ENCODE data around the gene MEF2A.
A peak's percentile ranks its signal among the peaks of the same experiment; 100 is the strongest.

Gene MEF2A

DNA sequence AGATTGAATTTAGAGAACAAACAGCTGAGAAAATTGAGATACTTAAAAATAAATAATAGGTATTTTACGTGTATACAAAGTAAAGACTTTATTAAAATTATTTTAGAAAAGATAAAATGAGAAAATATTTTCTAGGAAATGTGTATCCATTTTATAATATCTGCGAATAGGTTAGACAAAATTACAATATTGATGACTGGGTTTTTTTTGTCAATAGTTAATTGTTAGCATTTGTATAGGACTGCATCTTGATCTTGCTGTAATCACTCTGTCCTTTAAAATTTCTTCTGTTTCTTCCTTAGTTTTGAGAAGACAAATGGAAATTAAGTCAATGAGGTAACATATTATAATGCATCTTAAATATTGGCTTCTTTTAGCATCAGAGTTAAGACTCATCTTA, 50.3 kb downstream of the MEF2A start:
- Histone ChIP-seq H3K4me1 (ENCODE audit: control insufficient read depth in 5 of 5, insufficient read depth in 5 of 5, low read length in 5 of 5) (peaks cover 5 to 49% (median 37%) of the 10 kb centered on the region in 5 donors), H3K9ac (ENCODE audit: low read length in 5 of 5) (no peak overlapping the region), H3K4me3 (ENCODE audit: low read depth in 1 of 5, low read length in 5 of 5) (no peak overlapping the region), H3K9me3 (ENCODE audit: control insufficient read depth in 5 of 5, low read length in 5 of 5) (no peaks in the 10 kb centered on the region), H3K27ac (ENCODE audit: low read depth, low read length) (peak overlapping the region; percentile 95), H3K36me3 (ENCODE audit: control insufficient read depth in 5 of 5, insufficient read depth in 5 of 5, low read length in 5 of 5) (no peaks in the 10 kb centered on the region), H3K27me3 (ENCODE audit: control insufficient read depth in 5 of 5, insufficient read depth in 4 of 5, low read length in 5 of 5) (no peaks in the 10 kb centered on the region)

DNA sequence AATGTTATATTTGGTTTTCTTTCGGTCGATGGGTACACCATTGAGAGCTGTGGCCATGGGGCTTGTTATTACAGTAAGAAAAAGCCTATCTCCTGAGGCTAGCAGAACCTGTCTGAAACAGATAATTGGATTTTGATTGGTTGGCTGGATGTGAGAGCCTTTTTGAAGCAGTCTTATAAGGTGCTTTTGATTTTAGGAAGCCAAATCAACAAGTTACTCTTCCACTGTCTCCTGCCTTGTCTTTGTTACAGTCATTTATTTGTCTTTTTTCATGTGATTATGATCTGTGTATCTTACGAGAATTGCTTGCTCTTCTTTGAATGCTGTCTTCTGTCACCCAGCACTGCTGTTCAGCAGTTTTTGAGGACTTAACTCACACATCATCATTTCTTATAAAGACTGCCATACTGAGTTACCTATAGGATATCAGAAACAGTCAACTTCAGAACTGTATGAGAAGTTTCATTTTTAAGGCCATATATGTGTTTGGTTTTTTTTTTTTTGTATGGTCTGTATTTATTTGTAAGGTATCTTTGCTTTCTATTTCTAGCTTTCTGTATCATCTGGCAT, 51.1 kb downstream of the MEF2A start:
- H3K9ac ChIP-seq (ENCODE audit: low read length in 5 of 5), result peak overlapping the region in 1 of 5 donors; percentile 4
- peaks cover 5 to 49% (median 37%) of the 10 kb centered on the region in 5 donors for H3K4me1 ChIP-seq (ENCODE audit: control insufficient read depth in 5 of 5, insufficient read depth in 5 of 5, low read length in 5 of 5)
- no peaks in the 10 kb centered on the region for H3K27me3 ChIP-seq (ENCODE audit: control insufficient read depth in 5 of 5, insufficient read depth in 4 of 5, low read length in 5 of 5)
- H3K27ac ChIP-seq (ENCODE audit: low read depth, low read length), result peak overlapping the region; percentile 20
- H3K4me3 ChIP-seq (ENCODE audit: low read depth in 1 of 5, low read length in 5 of 5), result no peak overlapping the region
- H3K36me3 ChIP-seq (ENCODE audit: control insufficient read depth in 5 of 5, insufficient read depth in 5 of 5, low read length in 5 of 5), result no peaks in the 10 kb centered on the region
- H3K9me3 ChIP-seq (ENCODE audit: control insufficient read depth in 5 of 5, low read length in 5 of 5), result no peaks in the 10 kb centered on the region

DNA sequence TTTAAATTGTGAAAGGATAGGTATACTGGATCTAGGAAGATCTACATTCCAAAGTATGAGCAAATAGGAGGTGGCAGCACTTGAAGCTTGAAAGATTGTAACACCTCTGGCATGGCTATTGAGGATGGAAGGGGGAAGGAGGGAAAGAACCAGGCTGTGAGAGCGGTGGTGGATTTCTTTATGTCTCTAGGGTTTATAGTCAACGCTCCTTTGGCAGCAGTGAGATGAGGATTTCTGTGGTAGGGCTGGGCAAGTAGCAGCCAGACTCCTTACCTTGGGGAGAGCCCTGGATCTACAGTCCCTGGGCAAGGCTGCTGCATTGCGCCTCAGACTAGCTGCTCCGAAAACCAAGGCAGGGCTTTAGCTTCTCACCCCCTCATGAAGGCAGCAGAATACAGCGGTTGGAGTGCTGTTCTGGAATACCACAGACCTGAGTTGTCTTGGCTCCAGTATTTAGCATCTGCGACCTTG, 53.2 kb downstream of the MEF2A start:
- no peak overlapping the region for H3K4me3 ChIP-seq (ENCODE audit: low read depth in 1 of 5, low read length in 5 of 5)
- peak overlapping the region in 1 of 5 donors; percentile 42 for H3K9ac ChIP-seq (ENCODE audit: low read length in 5 of 5)
- peak overlapping the region; percentile 49 for H3K27ac ChIP-seq (ENCODE audit: low read depth, low read length)
- peaks cover 5 to 38% (median 29%) of the 10 kb centered on the region in 5 donors for H3K4me1 ChIP-seq (ENCODE audit: control insufficient read depth in 5 of 5, insufficient read depth in 5 of 5, low read length in 5 of 5)
- no peaks in the 10 kb centered on the region for H3K9me3 ChIP-seq (ENCODE audit: control insufficient read depth in 5 of 5, low read length in 5 of 5)
- H3K36me3 ChIP-seq (ENCODE audit: control insufficient read depth in 5 of 5, insufficient read depth in 5 of 5, low read length in 5 of 5), result no peaks in the 10 kb centered on the region
- H3K27me3 ChIP-seq (ENCODE audit: control insufficient read depth in 5 of 5, insufficient read depth in 4 of 5, low read length in 5 of 5), result no peaks in the 10 kb centered on the region

DNA sequence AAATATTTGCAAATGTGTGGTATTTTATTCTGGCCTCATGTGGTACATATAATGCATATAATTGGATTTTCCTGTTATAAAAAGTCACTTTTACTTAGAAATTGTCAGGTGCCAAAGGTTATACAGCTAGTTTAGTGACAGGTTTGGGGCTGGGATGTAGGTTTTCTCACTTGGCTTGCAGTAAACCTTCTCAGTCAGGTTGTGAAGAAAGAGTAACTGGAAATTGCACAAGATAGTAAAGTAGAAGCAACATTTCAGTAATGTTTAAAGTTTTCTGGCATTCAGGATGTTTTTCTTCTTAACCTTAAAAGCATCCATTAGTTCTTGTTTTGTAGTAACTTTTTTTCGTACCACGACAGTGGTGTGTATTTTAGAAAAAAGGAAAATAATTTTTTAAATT, 53.9 kb downstream of the MEF2A start:
- Histone ChIP-seq H3K9me3 (ENCODE audit: control insufficient read depth in 5 of 5, low read length in 5 of 5) (no peaks in the 10 kb centered on the region), H3K4me3 (ENCODE audit: low read depth in 1 of 5, low read length in 5 of 5) (no peak overlapping the region), H3K9ac (ENCODE audit: low read length in 5 of 5) (no peak overlapping the region), H3K4me1 (ENCODE audit: control insufficient read depth in 5 of 5, insufficient read depth in 5 of 5, low read length in 5 of 5) (peaks cover 4 to 31% (median 21%) of the 10 kb centered on the region in 5 donors), H3K36me3 (ENCODE audit: control insufficient read depth in 5 of 5, insufficient read depth in 5 of 5, low read length in 5 of 5) (no peaks in the 10 kb centered on the region), H3K27me3 (ENCODE audit: control insufficient read depth in 5 of 5, insufficient read depth in 4 of 5, low read length in 5 of 5) (no peaks in the 10 kb centered on the region), H3K27ac (ENCODE audit: low read depth, low read length) (peak overlapping the region; percentile 49)

DNA sequence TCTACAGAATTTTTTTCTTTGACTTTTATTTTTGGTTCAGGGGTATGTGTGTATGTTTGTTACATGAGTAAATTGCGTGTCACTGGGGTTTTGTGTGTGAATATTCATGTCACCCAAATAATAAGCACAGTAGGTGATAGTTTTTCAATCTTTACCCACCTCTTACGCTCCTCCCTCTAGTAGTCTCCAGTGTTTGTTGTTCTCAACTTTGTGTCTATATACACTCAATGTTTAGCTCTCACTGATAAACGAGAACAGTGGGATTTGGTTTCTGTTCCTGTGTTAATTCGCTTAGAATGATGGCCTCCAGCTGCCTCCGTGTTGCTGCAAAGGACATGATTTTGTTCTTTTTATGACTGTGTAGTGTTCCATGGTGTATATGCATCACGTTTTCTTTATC, 54.4 kb downstream of the MEF2A start:
- Histone ChIP-seq H3K27ac (ENCODE audit: low read depth, low read length) (no peak overlapping the region), H3K4me3 (ENCODE audit: low read depth in 1 of 5, low read length in 5 of 5) (no peak overlapping the region), H3K4me1 (ENCODE audit: control insufficient read depth in 5 of 5, insufficient read depth in 5 of 5, low read length in 5 of 5) (peaks cover 0 to 26% (median 17%) of the 10 kb centered on the region in 5 donors)

DNA sequence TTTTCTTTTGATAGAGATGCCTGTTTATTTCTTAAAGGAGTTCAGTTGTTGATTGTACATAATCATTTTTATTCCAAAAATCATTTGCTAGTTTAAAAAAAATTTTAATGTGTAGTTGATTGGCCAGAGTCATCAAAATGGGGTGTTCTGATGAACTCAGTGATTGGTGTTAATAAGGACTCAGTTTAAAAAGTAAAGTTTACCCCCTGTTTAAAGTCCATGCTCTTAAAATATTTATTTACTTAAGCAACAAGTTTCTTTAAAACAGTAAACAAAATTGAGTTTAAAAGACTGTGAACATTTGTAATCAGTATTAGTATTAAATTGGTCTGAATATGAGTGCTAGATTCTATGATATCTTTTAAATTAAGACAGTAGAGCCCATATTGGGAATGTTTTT, 56.0 kb downstream of the MEF2A start:
- H3K9me3 ChIP-seq (ENCODE audit: control insufficient read depth in 5 of 5, low read length in 5 of 5), result peaks cover 0 to 5% (median 0%) of the 10 kb centered on the region in 5 donors
- no peaks in the 10 kb centered on the region for H3K27me3 ChIP-seq (ENCODE audit: control insufficient read depth in 5 of 5, insufficient read depth in 4 of 5, low read length in 5 of 5)
- no peak overlapping the region for H3K4me3 ChIP-seq (ENCODE audit: low read depth in 1 of 5, low read length in 5 of 5)
- H3K27ac ChIP-seq (ENCODE audit: low read depth, low read length), result peak overlapping the region; percentile 32
- peaks cover 0 to 20% (median 11%) of the 10 kb centered on the region in 5 donors for H3K4me1 ChIP-seq (ENCODE audit: control insufficient read depth in 5 of 5, insufficient read depth in 5 of 5, low read length in 5 of 5)
- H3K36me3 ChIP-seq (ENCODE audit: control insufficient read depth in 5 of 5, insufficient read depth in 5 of 5, low read length in 5 of 5), result no peaks in the 10 kb centered on the region
- no peak overlapping the region for H3K9ac ChIP-seq (ENCODE audit: low read length in 5 of 5)

More for the DNA sequence above, 54.4 kb downstream of the MEF2A start:
- peak overlapping the region in 1 of 5 donors; percentile 12 for H3K9ac ChIP-seq (ENCODE audit: low read length in 5 of 5)
- no peaks in the 10 kb centered on the region for H3K36me3 ChIP-seq (ENCODE audit: control insufficient read depth in 5 of 5, insufficient read depth in 5 of 5, low read length in 5 of 5)
- H3K27me3 ChIP-seq (ENCODE audit: control insufficient read depth in 5 of 5, insufficient read depth in 4 of 5, low read length in 5 of 5), result no peaks in the 10 kb centered on the region
- H3K9me3 ChIP-seq (ENCODE audit: control insufficient read depth in 5 of 5, low read length in 5 of 5), result peaks cover 0 to 3% (median 0%) of the 10 kb centered on the region in 5 donors

DNA sequence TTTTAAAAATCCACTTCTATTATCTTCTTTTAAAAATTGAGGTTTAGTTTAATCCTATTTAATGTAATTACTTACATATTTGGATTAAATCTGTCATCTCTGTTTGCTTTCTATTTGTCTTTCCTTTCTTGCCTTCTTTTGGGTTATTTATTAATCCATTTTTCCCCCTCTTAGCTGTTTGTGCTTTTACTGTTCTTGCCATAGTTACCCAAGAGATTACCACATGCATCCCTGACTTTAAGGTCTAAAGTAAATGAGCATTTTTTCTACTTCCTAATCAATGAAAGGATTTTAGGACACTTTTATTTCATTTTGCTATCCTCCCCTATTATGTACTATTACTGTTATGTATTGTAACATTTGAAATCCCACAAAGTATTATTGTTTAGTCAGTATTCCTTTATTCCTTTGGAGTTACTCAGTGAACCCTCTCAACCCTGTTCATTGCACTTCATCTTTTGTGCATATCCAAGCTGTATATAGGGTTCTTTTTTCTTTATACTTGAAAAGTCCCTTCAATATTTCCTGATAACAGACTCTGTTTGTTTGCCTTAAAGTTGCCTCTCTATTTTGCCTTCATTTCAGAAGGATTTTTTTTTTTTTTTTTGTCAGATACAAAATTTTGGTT, 62.7 kb downstream of the MEF2A start:
- Histone ChIP-seq H3K9me3 (ENCODE audit: control insufficient read depth in 5 of 5, low read length in 5 of 5) (peaks cover 0 to 5% (median 0%) of the 10 kb centered on the region in 5 donors), H3K4me3 (ENCODE audit: low read depth in 1 of 5, low read length in 5 of 5) (no peak overlapping the region), H3K27ac (ENCODE audit: low read depth, low read length) (no peak overlapping the region), H3K4me1 (ENCODE audit: control insufficient read depth in 5 of 5, insufficient read depth in 5 of 5, low read length in 5 of 5) (peaks cover 0 to 21% (median 21%) of the 10 kb centered on the region in 5 donors), H3K9ac (ENCODE audit: low read length in 5 of 5) (peak overlapping the region in 1 of 5 donors; percentile 20), H3K36me3 (ENCODE audit: control insufficient read depth in 5 of 5, insufficient read depth in 5 of 5, low read length in 5 of 5) (no peaks in the 10 kb centered on the region), H3K27me3 (ENCODE audit: control insufficient read depth in 5 of 5, insufficient read depth in 4 of 5, low read length in 5 of 5) (no peaks in the 10 kb centered on the region)

DNA sequence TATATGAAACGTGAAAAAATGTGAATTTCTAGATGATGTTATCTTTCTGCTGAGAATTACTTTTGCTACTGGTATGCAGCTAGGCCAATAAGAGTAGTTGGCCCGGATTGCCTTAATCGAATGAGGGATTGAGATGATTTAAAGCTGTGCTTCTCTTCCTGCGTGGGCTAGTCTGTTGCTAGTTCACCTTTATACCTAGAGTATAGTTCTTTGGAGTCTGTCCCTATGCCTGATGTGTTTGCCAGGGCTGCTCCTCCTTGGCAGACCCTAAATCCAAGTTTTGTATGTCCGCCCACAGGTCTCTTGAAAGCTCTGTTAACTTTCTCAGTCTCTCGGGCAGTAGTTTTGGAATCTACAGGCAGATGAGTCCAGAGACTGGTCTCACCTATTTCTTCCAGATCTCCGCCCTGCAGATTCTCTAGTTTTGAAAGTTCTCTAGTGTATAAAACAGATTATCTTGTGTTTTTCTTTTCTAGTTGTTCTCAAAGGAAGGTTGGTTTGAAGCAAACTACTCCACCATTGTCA, 64.9 kb downstream of the MEF2A start:
- Histone ChIP-seq H3K4me3 (ENCODE audit: low read depth in 1 of 5, low read length in 5 of 5) (no peak overlapping the region), H3K4me1 (ENCODE audit: control insufficient read depth in 5 of 5, insufficient read depth in 5 of 5, low read length in 5 of 5) (peaks cover 0 to 32% (median 28%) of the 10 kb centered on the region in 5 donors), H3K27me3 (ENCODE audit: control insufficient read depth in 5 of 5, insufficient read depth in 4 of 5, low read length in 5 of 5) (no peaks in the 10 kb centered on the region), H3K9ac (ENCODE audit: low read length in 5 of 5) (no peak overlapping the region), H3K36me3 (ENCODE audit: control insufficient read depth in 5 of 5, insufficient read depth in 5 of 5, low read length in 5 of 5) (peaks cover 0 to 2% (median 0%) of the 10 kb centered on the region in 5 donors), H3K9me3 (ENCODE audit: control insufficient read depth in 5 of 5, low read length in 5 of 5) (no peaks in the 10 kb centered on the region), H3K27ac (ENCODE audit: low read depth, low read length) (no peak overlapping the region)

DNA sequence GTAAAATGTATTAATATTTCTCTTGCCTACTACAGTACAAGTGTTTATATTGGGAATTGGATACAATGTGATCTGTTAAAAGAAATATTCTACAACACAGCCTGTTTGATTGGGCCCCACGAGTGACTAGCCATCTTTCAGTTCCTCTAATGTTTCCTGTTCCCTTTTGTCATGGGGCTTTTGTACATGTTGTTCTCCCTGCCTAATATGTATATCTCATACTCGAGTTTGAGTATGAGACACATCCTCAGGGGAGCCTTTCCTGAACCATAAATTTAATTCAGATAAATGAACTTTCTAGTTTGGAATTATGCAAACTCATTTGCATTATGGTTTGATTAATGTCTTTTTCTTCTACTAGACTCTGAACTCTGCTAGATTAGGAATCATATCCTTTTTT, 65.5 kb downstream of the MEF2A start:
- H3K9ac ChIP-seq (ENCODE audit: low read length in 5 of 5), result no peak overlapping the region
- H3K9me3 ChIP-seq (ENCODE audit: control insufficient read depth in 5 of 5, low read length in 5 of 5), result peaks cover 0 to 2% (median 0%) of the 10 kb centered on the region in 5 donors
- peaks cover 0 to 32% (median 28%) of the 10 kb centered on the region in 5 donors for H3K4me1 ChIP-seq (ENCODE audit: control insufficient read depth in 5 of 5, insufficient read depth in 5 of 5, low read length in 5 of 5)
- no peak overlapping the region for H3K4me3 ChIP-seq (ENCODE audit: low read depth in 1 of 5, low read length in 5 of 5)
- H3K36me3 ChIP-seq (ENCODE audit: control insufficient read depth in 5 of 5, insufficient read depth in 5 of 5, low read length in 5 of 5), result peaks cover 0 to 3% (median 0%) of the 10 kb centered on the region in 5 donors
- H3K27ac ChIP-seq (ENCODE audit: low read depth, low read length), result no peak overlapping the region
- H3K27me3 ChIP-seq (ENCODE audit: control insufficient read depth in 5 of 5, insufficient read depth in 4 of 5, low read length in 5 of 5), result no peaks in the 10 kb centered on the region

DNA sequence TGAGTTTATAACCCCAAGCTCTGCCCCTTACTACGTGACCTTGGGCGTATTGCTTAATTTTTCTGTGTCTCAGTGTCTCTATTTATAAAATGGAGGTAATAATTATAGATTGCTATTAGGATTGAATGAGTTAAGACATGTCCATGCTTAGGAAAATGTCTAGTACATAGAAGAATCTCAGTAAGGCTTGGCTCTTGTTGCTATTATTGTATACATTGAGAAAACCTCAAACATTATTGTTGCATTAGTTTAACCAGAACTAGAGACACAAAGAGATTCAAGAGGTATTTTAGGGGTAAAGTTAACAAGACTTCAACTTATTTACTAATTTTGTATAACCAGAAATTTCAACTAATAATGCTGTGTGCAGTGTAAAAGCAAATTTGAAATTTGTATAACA, 66.7 kb downstream of the MEF2A start:
- Histone ChIP-seq H3K4me3 (ENCODE audit: low read depth in 1 of 5, low read length in 5 of 5) (no peak overlapping the region), H3K9ac (ENCODE audit: low read length in 5 of 5) (no peak overlapping the region), H3K9me3 (ENCODE audit: control insufficient read depth in 5 of 5, low read length in 5 of 5) (peaks cover 0 to 2% (median 0%) of the 10 kb centered on the region in 5 donors), H3K36me3 (ENCODE audit: control insufficient read depth in 5 of 5, insufficient read depth in 5 of 5, low read length in 5 of 5) (peaks cover 0 to 8% (median 0%) of the 10 kb centered on the region in 5 donors), H3K27ac (ENCODE audit: low read depth, low read length) (no peak overlapping the region), H3K4me1 (ENCODE audit: control insufficient read depth in 5 of 5, insufficient read depth in 5 of 5, low read length in 5 of 5) (peaks cover 0 to 32% (median 28%) of the 10 kb centered on the region in 5 donors), H3K27me3 (ENCODE audit: control insufficient read depth in 5 of 5, insufficient read depth in 4 of 5, low read length in 5 of 5) (no peaks in the 10 kb centered on the region)

Data from subcutaneous abdominal adipose tissue (tissue), 5 donors.